Prostate gland (tissue), 2 donors: ENCODE results near the gene BIK. TPM values are rescaled to one million over a fixed set of nuclear protein-coding genes. Genes with fewer than 3 reads are reported as not detected.

Source experiments
- DNase-seq: peaks from one replicate; pipeline ENCODE4 v3.0.0-alpha.2; 2019; ENCODE audit warnings: low spot score
- H3K27ac ChIP-seq, 2 donors: fragments of 200-600 bp; sonication (generic); 2 replicates each; pipeline ENCODE4 v1.5.1; 2017 to 2019
- H3K27me3 ChIP-seq: fragments of 200-600 bp; sonication (generic); replicated peaks from 2 replicates; pipeline ENCODE4 v1.5.1; 2019; ENCODE audit not compliant: insufficient read depth
- H3K36me3 ChIP-seq, 2 donors: fragments of 200-600 bp; sonication (generic); 1 replicate in 1 of 2; 2 replicates in 1 of 2; pipeline versions ENCODE4 v1.5.1 to v1.8.1; 2017 to 2019
- H3K4me1 ChIP-seq: fragments of 200-600 bp; sonication (generic); replicated peaks from 2 replicates; pipeline ENCODE4 v1.5.1; 2019
- H3K4me3 ChIP-seq, 2 donors: fragments of 200-600 bp; sonication (generic); 2 replicates each; pipeline ENCODE4 v1.5.1; 2017 to 2019
- H3K9me3 ChIP-seq: fragments of 200-600 bp; sonication (generic); 2 replicates; pipeline ENCODE4 v1.5.1; 2017
- CTCF ChIP-seq, 4 experiments: fragments of 200-600 bp in 2 of 4; fragments of 450-650 bp in 2 of 4; sonication (generic) in 2 of 4; IDR thresholded peaks; 1 replicate in 3 of 4; 2 replicates in 1 of 4; pipeline ENCODE4 v1.5.1; 2016 to 2019; ENCODE audit warnings: antibody characterized with exemption in 4 of 4, mild to moderate bottlenecking in 2 of 4, moderate library complexity in 2 of 4
- POLR2A ChIP-seq: fragments of 450-650 bp; IDR thresholded peaks from one replicate; pipeline ENCODE4 v1.6.1; 2016; ENCODE audit warnings: antibody characterized with exemption, mild to moderate bottlenecking
- POLR2AphosphoS5 ChIP-seq: sonication (generic); formaldehyde crosslinking; IDR thresholded peaks from one replicate; pipeline ENCODE4 v1.6.1; 2017; ENCODE audit warnings: antibody characterized with exemption
- WGBS: methylation state at CpG from one replicate; pipeline ENCODE4 v1.1.5; 2018; 5-methylcytosine and 5-hydroxymethylcytosine counted together
- intact Hi-C: fragments of 100-400 bp; cut with DNase I; formaldehyde crosslinking; loops from one replicate; pipeline ENCODE4 v1.14.2; 2022
- total RNA-seq, 2 donors: library from RNA; depleted of rRNA; stranded (reverse); fragments of >200 nt; gene quantifications; one replicate each; pipeline ENCODE4 v1.1.0, GENCODE V29; 2016

Gene BIK
- total RNA-seq, 2 donors from 2014 or later: 22.1 to 68.4 TPM

GRCh38 chr22:43168471-43169309 is 58.1 kb downstream of the BIK start:
- no peak overlapping the region for H3K27ac ChIP-seq
- intact Hi-C loops: no loop called here
- no peak overlapping the region for H3K4me3 ChIP-seq
- DNase-seq: no peak
- no peaks in the 10 kb centered on the region for H3K27me3 ChIP-seq
- peaks cover 4 to 7% of the 10 kb centered on the region in 2 donors for H3K36me3 ChIP-seq
- no peaks in the 10 kb centered on the region for H3K9me3 ChIP-seq
- H3K4me1 ChIP-seq: peaks cover 4% of the 10 kb centered on the region
- no peak for TF ChIP-seq POLR2A
- TF ChIP-seq POLR2AphosphoS5: no peak
- no peak for TF ChIP-seq CTCF (IDR thresholded peaks at IDR 0.05)
- WGBS: 88% methylated on average over 25 of the region's 25 CpGs

GRCh38 chr22:43169310-43170130 is 59.0 kb downstream of the BIK start:
- Histone ChIP-seq H3K36me3 (peaks cover 7 to 9% of the 10 kb centered on the region in 2 donors), H3K4me1 (peaks cover 4% of the 10 kb centered on the region), H3K27ac (no peak overlapping the region), H3K9me3 (no peaks in the 10 kb centered on the region), H3K27me3 (no peaks in the 10 kb centered on the region), H3K4me3 (no peak overlapping the region)
- no peak for TF ChIP-seq POLR2A
- no peak for TF ChIP-seq CTCF (IDR thresholded peaks at IDR 0.05)
- no peak for TF ChIP-seq POLR2AphosphoS5
- DNase-seq: no peak
- intact Hi-C loops: no loop called here
- WGBS: 86% methylated on average over 23 of the region's 23 CpGs

GRCh38 chr22:43170131-43170480 is 59.6 kb downstream of the BIK start:
- DNase-seq: no peak
- Histone ChIP-seq H3K4me3 (no peak overlapping the region), H3K4me1 (no peaks in the 10 kb centered on the region), H3K9me3 (no peaks in the 10 kb centered on the region), H3K27ac (no peak overlapping the region), H3K36me3 (peaks cover 7 to 9% of the 10 kb centered on the region in 2 donors), H3K27me3 (no peaks in the 10 kb centered on the region)
- no peak for TF ChIP-seq POLR2AphosphoS5
- no peak for TF ChIP-seq CTCF (IDR thresholded peaks at IDR 0.05)
- no peak for TF ChIP-seq POLR2A
- intact Hi-C loops: no loop called here
- WGBS: 87% methylated on average over 9 of the region's 9 CpGs

- H3K27me3 ChIP-seq: no peaks in the 10 kb centered on the region
- TF ChIP-seq POLR2AphosphoS5 (no peak), POLR2A (no peak), CTCF (IDR thresholded peaks at IDR 0.05) (no peak)
- H3K36me3 ChIP-seq: peaks cover 7 to 9% of the 10 kb centered on the region in 2 donors
- no peak overlapping the region for H3K27ac ChIP-seq
- no peak for DNase-seq
- intact Hi-C loops: no loop called here
- no peaks in the 10 kb centered on the region for H3K9me3 ChIP-seq
- H3K4me1 ChIP-seq: no peaks in the 10 kb centered on the region
- 86% methylated on average over 14 of the region's 14 CpGs for WGBS
- no peak overlapping the region for H3K4me3 ChIP-seq
Observed at GRCh38 chr22:43171019-43171491, 60.5 kb downstream of the BIK start.
